CD4-positive, CD25-positive, alpha-beta regulatory T cell (primary cell): ENCODE data around the gene TMEM119. TPM values are rescaled to one million over a fixed set of nuclear protein-coding genes. Genes with fewer than 3 reads are reported as not detected.

Experiments
- ATAC-seq, 2 donors: fragments of 150-1000 bp; cut with Tn5 transposase; one replicate each; pipeline ENCODE4 v1.10.0; 2021; ENCODE audit warnings: low read depth in 2 of 2, moderate number of reproducible peaks in 2 of 2, moderate library complexity in 1 of 2
- DNase-seq, 3 donors: peaks; one replicate each; pipeline versions ENCODE4 v3.0.0 to v3.0.0-alpha.2; 2012 to 2022; ENCODE audit warnings: mixed read lengths in 1 of 3
- H3K27ac ChIP-seq: one replicate; pipeline ENCODE4 v1.7.0; 2013; ENCODE audit warnings: mild to moderate bottlenecking, low read length; ENCODE audit not compliant: insufficient read depth, poor library complexity, severe bottlenecking
- H3K27me3 ChIP-seq: one replicate; pipeline ENCODE4 v1.7.0; 2013; ENCODE audit warnings: low read length; ENCODE audit not compliant: control insufficient read depth, insufficient read depth
- H3K36me3 ChIP-seq: one replicate; pipeline ENCODE4 v1.7.0; 2013; ENCODE audit warnings: mild to moderate bottlenecking, low read length, moderate library complexity; ENCODE audit not compliant: control insufficient read depth, insufficient read depth
- H3K4me1 ChIP-seq: 2 replicates; pipeline ENCODE4 v1.7.0; 2013; ENCODE audit warnings: mild to moderate bottlenecking, low read length; ENCODE audit not compliant: insufficient read depth, control insufficient read depth, poor library complexity, severe bottlenecking
- H3K4me3 ChIP-seq: one replicate; pipeline ENCODE4 v1.7.0; 2013; ENCODE audit warnings: low read depth, mild to moderate bottlenecking, low read length, moderate library complexity
- H3K9me3 ChIP-seq, 2 experiments: 1 replicate in 1 of 2; 2 replicates in 1 of 2; pipeline ENCODE4 v1.7.0; 2013; ENCODE audit warnings: low read length in 2 of 2, mild to moderate bottlenecking in 1 of 2, moderate library complexity in 1 of 2; ENCODE audit not compliant: control insufficient read depth in 2 of 2
- H3K27ac Mint-ChIP-seq, 3 donors: one replicate each; pipeline ENCODE4 v1.8.0; 2020 to 2022; ENCODE audit warnings: mild to moderate bottlenecking in 3 of 3, mixed read lengths in 3 of 3, moderate library complexity in 2 of 3
- H3K27me3 Mint-ChIP-seq: one replicate; pipeline ENCODE4 v1.8.0; 2022; ENCODE audit warnings: mild to moderate bottlenecking, mixed read lengths
- H3K36me3 Mint-ChIP-seq: one replicate; pipeline ENCODE4 v1.8.0; 2020; ENCODE audit warnings: mixed read lengths
- H3K4me1 Mint-ChIP-seq, 4 donors: one replicate each; pipeline ENCODE4 v1.8.0; 2020 to 2022; ENCODE audit warnings: mixed read lengths in 4 of 4, mild to moderate bottlenecking in 1 of 4
- H3K4me3 Mint-ChIP-seq, 4 donors: one replicate each; pipeline ENCODE4 v1.8.0; 2020 to 2022; ENCODE audit warnings: mild to moderate bottlenecking in 4 of 4, mixed read lengths in 4 of 4, moderate library complexity in 3 of 4
- H3K9me3 Mint-ChIP-seq, 7 donors: one replicate each; pipeline ENCODE4 v1.8.0; 2020 to 2022; ENCODE audit warnings: mixed read lengths in 7 of 7, mild to moderate bottlenecking in 3 of 7, moderate library complexity in 2 of 7
- polyA plus RNA-seq, 4 donors: library from polyadenylated mRNA; unstranded; fragments of 300-500 nt; fragmentation: Illumina TruSeq; gene quantifications; one replicate each; pipeline ENCODE4 v1.2.3, GENCODE V29; 2021
- total RNA-seq: library from RNA; stranded (reverse); gene quantifications from one replicate; pipeline ENCODE4 v1.2.3, GENCODE V29; 2022

The TMEM119 gene
- total and polyA plus RNA-seq, 5 donors from 2014 or later, result 0.90 to 5.9 (median 2.5) TPM; not detected in 1

DNA sequence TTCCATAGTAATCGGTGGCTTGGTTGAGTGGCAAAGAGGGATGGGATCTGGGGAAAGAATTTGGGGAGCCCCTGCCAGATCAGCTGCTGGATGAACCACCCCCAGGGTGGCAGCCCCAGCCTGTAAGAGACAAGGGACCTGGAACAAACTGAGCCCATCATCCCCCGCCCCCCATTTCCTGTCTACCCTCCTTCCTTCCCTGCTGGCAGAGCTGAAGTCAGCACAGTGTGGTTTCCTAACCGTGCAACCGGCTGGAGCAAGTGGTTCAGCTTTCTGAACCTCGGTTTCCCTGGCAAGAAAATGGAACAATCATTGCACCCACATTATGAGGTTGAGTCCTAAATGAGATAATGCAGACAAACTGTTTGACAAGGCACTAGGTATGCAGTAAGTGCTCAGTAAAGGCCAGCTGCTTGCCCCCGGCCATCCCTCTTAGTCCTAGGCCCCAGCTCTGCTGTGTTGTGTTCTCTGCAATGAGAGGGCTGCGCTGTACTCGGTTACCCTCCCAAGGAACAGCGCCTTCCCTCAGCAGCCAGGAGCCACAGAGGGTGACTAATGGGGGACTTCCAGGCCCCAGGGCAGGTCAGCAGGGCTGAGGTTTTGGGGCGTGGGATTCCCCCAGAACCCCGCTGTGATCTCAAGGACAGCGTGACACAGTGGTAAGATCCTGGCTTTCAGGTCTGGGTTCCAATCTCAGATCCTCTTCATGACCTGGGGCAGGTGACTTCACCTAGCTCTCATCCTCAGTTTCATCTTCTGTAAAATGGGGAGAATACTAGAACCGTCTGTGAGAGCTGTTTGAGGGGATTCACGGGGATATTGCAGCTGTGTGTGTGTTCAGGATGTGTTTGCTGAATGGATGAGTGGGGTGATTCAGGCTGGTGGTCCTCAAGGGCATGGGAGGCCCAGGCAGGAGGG lies 19.3 kb upstream of the TMEM119 start:
- peaks cover 20 to 76% (median 48%) of the 10 kb centered on the region in 4 donors for H3K4me1 Mint-ChIP-seq
- H3K27ac Mint-ChIP-seq, result peak overlapping the region; percentile 88 to 94 (median 92)
- Histone ChIP-seq H3K9me3 (peaks cover 2 to 6% of the 10 kb centered on the region in 2 experiments), H3K27ac (peak overlapping the region; percentile 79), H3K4me1 (peaks cover 44% of the 10 kb centered on the region), H3K36me3 (peaks cover 38% of the 10 kb centered on the region), H3K4me3 (peak overlapping the region; percentile 9), H3K27me3 (no peaks in the 10 kb centered on the region)
- peak overlapping the region; percentile 59 to 91 (median 71) for H3K4me3 Mint-ChIP-seq
- peaks cover 0 to 10% (median 0%) of the 10 kb centered on the region in 7 donors for H3K9me3 Mint-ChIP-seq
- peak; percentile 73 to 75 for ATAC-seq
- H3K27me3 Mint-ChIP-seq, result no peaks in the 10 kb centered on the region
- DNase-seq, result peak; percentile 44 to 72 (median 60)
- peaks cover 32% of the 10 kb centered on the region for H3K36me3 Mint-ChIP-seq

DNA sequence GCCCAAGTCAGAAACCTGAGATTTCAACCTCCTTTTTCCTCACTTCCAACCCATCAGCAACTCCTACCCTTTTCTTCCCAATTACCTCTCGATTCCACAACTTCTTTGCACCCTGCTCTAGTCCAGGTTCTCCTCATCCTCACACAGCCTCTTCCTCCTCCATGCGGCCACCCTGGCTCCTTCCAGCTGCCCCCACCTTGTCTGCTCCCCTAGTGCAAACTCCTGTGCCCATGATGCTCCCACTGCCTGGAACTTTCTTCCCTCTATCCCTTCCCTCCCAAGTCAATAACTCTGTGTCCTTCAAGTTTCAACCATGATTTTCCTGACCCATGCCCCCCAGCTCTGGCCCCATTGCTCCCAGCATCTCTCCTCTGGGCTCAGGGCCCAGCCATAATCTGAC lies 18.5 kb upstream of the TMEM119 start:
- peaks cover 0 to 10% (median 0%) of the 10 kb centered on the region in 7 donors for H3K9me3 Mint-ChIP-seq
- Histone ChIP-seq H3K27me3 (no peaks in the 10 kb centered on the region), H3K4me3 (no peak overlapping the region), H3K9me3 (peaks cover 2 to 6% of the 10 kb centered on the region in 2 experiments), H3K4me1 (peaks cover 36% of the 10 kb centered on the region), H3K36me3 (peaks cover 30% of the 10 kb centered on the region), H3K27ac (peak overlapping the region; percentile 79)
- peaks cover 26% of the 10 kb centered on the region for H3K36me3 Mint-ChIP-seq
- ATAC-seq (no peak), DNase-seq (no peak)
- no peaks in the 10 kb centered on the region for H3K27me3 Mint-ChIP-seq
- peak overlapping the region; percentile 87 to 94 (median 92) for H3K27ac Mint-ChIP-seq
- H3K4me3 Mint-ChIP-seq, result peak overlapping the region in 2 of 4 donors; percentile 43 to 91
- peaks cover 20 to 71% (median 48%) of the 10 kb centered on the region in 4 donors for H3K4me1 Mint-ChIP-seq

- H3K9me3 Mint-ChIP-seq, result peaks cover 0 to 10% (median 0%) of the 10 kb centered on the region in 7 donors
- no peak for DNase-seq
- Histone ChIP-seq H3K4me1 (peaks cover 32% of the 10 kb centered on the region), H3K9me3 (peaks cover 2 to 6% of the 10 kb centered on the region in 2 experiments), H3K27ac (peak overlapping the region; percentile 79), H3K4me3 (no peak overlapping the region), H3K27me3 (no peaks in the 10 kb centered on the region), H3K36me3 (peaks cover 26% of the 10 kb centered on the region)
- H3K4me3 Mint-ChIP-seq, result peak overlapping the region in 1 of 4 donors; percentile 91
- peaks cover 20 to 67% (median 44%) of the 10 kb centered on the region in 4 donors for H3K4me1 Mint-ChIP-seq
- H3K27me3 Mint-ChIP-seq, result no peaks in the 10 kb centered on the region
- H3K27ac Mint-ChIP-seq, result peak overlapping the region; percentile 20 to 94 (median 92)
- H3K36me3 Mint-ChIP-seq, result peaks cover 22% of the 10 kb centered on the region
- ATAC-seq, result no peak
Observed at GRCh38 chr12:108615918-108616317, 18.0 kb upstream of the TMEM119 start.

- no peak overlapping the region for H3K4me3 ChIP-seq
- H3K27me3 Mint-ChIP-seq, result no peaks in the 10 kb centered on the region
- DNase-seq, result no peak
- peaks cover 15% of the 10 kb centered on the region for H3K36me3 ChIP-seq
- peak overlapping the region in 2 of 3 donors; percentile 79 to 92 for H3K27ac Mint-ChIP-seq
- H3K4me1 Mint-ChIP-seq, result peaks cover 20 to 56% (median 39%) of the 10 kb centered on the region in 4 donors
- no peaks in the 10 kb centered on the region for H3K27me3 ChIP-seq
- H3K4me3 Mint-ChIP-seq, result no peak overlapping the region
- no peak overlapping the region for H3K27ac ChIP-seq
- peaks cover 0 to 10% (median 0%) of the 10 kb centered on the region in 7 donors for H3K9me3 Mint-ChIP-seq
- ATAC-seq, result no peak
- H3K4me1 ChIP-seq, result peaks cover 28% of the 10 kb centered on the region
- H3K9me3 ChIP-seq, result peaks cover 2 to 6% of the 10 kb centered on the region in 2 experiments
- peaks cover 12% of the 10 kb centered on the region for H3K36me3 Mint-ChIP-seq
Observed at GRCh38 chr12:108614639-108615038, 16.8 kb upstream of the TMEM119 start.

DNA sequence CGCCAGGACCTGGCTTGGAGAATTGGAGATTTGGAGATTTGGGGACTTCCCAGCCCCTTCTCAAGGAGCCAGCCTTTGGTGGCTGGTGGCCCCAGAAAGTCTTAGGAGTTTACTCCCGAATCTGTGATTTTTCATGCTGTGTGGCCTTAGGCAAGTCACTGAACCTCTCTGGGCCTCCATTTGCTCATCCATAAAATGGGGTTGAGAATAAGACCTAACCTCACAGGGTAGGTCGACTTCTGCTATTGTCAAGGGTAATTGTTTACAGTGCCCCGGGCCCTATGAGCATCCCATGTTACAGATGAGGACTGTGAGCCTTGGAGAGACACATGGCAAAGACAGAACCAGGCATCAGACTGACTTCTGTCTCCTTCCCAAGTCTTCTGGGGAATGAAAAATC lies 16.2 kb upstream of the TMEM119 start:
- peaks cover 28% of the 10 kb centered on the region for H3K4me1 ChIP-seq
- H3K27me3 Mint-ChIP-seq, result no peaks in the 10 kb centered on the region
- peak overlapping the region in 2 of 3 donors; percentile 79 to 92 for H3K27ac Mint-ChIP-seq
- no peaks in the 10 kb centered on the region for H3K27me3 ChIP-seq
- no peak for ATAC-seq
- peaks cover 2 to 6% of the 10 kb centered on the region in 2 experiments for H3K9me3 ChIP-seq
- no peak for DNase-seq
- H3K27ac ChIP-seq, result peak overlapping the region; percentile 30
- no peak overlapping the region for H3K4me3 ChIP-seq
- peaks cover 9% of the 10 kb centered on the region for H3K36me3 ChIP-seq
- peaks cover 20 to 50% (median 35%) of the 10 kb centered on the region in 4 donors for H3K4me1 Mint-ChIP-seq
- H3K9me3 Mint-ChIP-seq, result peaks cover 0 to 10% (median 0%) of the 10 kb centered on the region in 7 donors
- H3K4me3 Mint-ChIP-seq, result peak overlapping the region in 1 of 4 donors; percentile 40
- peaks cover 11% of the 10 kb centered on the region for H3K36me3 Mint-ChIP-seq

GRCh38 chr12:108613548-108613947 lies 15.7 kb upstream of the TMEM119 start:
- no peaks in the 10 kb centered on the region for H3K27me3 Mint-ChIP-seq
- H3K4me3 Mint-ChIP-seq, result no peak overlapping the region
- peaks cover 0 to 10% (median 0%) of the 10 kb centered on the region in 7 donors for H3K9me3 Mint-ChIP-seq
- no peak for DNase-seq
- no peaks in the 10 kb centered on the region for H3K27me3 ChIP-seq
- H3K36me3 ChIP-seq, result peaks cover 7% of the 10 kb centered on the region
- H3K4me3 ChIP-seq, result no peak overlapping the region
- peaks cover 2 to 6% of the 10 kb centered on the region in 2 experiments for H3K9me3 ChIP-seq
- H3K27ac Mint-ChIP-seq, result no peak overlapping the region
- peaks cover 20 to 46% (median 32%) of the 10 kb centered on the region in 4 donors for H3K4me1 Mint-ChIP-seq
- no peak for ATAC-seq
- peak overlapping the region; percentile 30 for H3K27ac ChIP-seq
- H3K36me3 Mint-ChIP-seq, result peaks cover 11% of the 10 kb centered on the region
- H3K4me1 ChIP-seq, result peaks cover 24% of the 10 kb centered on the region

GRCh38 chr12:108612788-108613282 lies 15.0 kb upstream of the TMEM119 start:
- Mint-ChIP-seq H3K36me3 (peaks cover 11% of the 10 kb centered on the region), H3K9me3 (peaks cover 0 to 10% (median 0%) of the 10 kb centered on the region in 7 donors), H3K4me3 (no peak overlapping the region), H3K4me1 (peaks cover 13 to 39% (median 26%) of the 10 kb centered on the region in 4 donors), H3K27ac (peak overlapping the region in 1 of 3 donors; percentile 75), H3K27me3 (no peaks in the 10 kb centered on the region)
- Histone ChIP-seq H3K9me3 (peaks cover 2 to 6% of the 10 kb centered on the region in 2 experiments), H3K27ac (no peak overlapping the region), H3K27me3 (no peaks in the 10 kb centered on the region), H3K4me1 (peaks cover 17% of the 10 kb centered on the region), H3K36me3 (peaks cover 5% of the 10 kb centered on the region), H3K4me3 (no peak overlapping the region)
- no peak for DNase-seq
- no peak for ATAC-seq
